ENCODE results near the gene LYRM4.
"Not testable (repeated sequence)": the region's sequence is repeated elsewhere in the genome, so short reads cannot be mapped to it uniquely, and the experiment has no call there.

LYRM4 gene

DNA sequence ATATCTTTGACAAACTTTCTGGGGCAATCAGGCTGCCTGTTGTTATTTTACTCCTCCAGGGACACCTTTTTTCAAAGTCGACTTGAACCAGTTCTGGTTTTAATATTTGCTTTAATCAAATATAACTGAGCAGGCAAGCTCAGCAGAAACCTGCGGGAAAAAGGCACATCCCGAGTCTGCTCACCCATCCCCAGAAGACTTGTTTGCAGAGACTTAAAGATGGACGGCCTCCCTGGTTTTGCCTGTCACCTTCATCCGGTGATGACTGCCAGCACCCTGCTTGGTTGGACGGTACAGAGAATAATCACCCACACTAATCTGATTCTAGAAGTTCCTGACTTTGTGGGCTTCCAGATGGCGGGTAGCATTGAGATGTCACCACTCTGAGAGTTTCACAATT, 138.8 kb downstream of the LYRM4 start:
- no peak for DNase-seq (ENCODE audit: low read depth)

DNA sequence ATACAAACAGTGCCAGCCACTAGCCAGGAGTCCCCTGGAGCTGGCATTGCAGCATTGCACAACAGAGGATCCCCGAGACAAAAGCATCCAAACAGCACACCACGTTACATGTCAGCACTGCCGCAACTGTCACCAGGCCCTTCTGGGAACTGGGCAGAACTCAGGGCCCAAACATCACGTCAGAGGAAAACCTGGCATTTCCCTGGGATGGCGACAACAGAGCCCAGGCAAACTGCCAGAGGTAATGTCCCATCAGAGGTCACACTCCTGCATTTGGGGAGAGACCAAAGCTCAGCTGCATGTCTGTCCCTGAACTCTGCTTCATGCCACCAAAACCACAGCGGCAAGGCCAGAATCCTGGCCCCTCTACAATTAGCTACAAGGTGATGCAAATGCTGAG, 139.3 kb downstream of the LYRM4 start:
- DNase-seq (ENCODE audit: low read depth) = no peak

DNA sequence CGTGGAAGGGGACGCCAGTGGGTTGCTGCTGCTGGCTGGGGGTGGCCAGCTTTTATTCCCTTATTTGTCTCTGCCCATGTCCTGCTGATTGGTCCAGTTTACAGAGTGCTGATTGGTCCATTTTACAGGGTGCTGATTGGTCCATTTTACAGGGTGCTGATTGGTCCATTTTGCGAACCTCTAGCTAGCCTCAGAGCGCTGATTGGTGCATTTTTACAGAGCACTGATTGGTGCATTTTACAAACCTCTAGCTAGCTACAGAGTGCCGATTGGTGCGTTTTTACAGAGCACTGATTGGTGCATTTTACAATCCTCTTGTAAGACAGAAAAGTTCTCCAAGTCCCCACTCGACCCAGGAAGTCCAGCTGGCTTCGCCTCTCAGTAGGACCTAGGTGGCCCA, 140.2 kb downstream of the LYRM4 start:
- not testable (repeated sequence) for DNase-seq (ENCODE audit: low read depth)

DNA sequence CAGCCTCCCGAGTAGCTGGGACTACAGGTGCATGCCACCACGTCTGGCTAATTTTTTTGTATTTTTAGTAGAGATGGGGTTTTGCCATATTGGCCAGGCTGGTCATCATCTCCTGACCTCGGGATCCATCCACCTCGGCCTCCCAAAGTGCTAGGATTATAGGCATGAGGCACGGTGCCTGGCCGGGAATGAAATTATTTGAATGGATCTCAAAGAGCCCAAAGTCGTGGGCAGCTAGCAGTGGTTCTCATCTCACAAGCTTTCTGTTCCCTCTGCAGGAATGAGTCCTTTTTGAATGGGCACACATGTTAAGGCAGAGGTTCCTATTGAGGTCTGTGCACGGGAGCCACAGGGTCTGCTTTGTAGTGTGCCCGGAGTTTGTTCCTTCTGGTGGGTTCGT, 140.7 kb downstream of the LYRM4 start:
- no peak for DNase-seq (ENCODE audit: low read depth)

DNA sequence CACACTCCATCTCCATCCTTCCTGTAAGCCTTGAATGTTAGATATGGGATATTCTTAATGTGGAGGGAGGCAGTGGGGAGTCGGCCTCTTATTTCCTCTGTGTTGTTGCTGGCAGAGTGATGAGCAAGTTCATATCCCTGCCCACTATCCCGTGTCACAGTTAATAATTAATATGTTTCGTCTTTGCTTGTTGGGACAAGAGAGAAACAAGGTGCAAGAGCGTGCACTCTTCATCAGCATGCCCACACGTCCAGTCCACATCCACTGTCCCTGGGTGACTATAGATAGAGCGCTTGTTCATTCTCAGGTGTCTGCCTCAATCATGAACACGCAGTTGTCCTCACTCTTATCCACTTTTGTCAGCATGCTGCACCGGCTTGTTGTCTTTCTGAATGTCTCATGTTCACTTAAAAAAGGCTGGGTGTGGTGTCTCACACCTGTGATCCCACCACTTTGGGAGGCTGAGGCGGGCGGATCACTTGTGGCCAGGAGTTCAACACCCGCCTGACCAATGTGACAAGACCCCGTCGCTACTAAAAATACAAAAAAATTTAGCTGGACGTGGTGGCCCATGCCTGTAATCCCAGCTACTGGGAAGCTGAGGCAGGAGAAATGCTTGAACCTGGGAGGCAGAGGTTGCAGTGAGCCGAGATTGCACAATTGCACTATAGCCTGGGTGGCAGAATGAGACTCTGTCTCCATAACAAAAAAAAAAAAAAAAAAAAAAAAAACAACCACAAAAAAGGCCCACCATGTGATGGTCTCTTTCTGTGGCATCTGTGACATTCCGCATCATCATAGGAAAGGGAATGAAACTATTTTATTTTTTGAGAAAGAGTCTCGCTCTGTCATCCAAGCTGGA, 141.4 kb downstream of the LYRM4 start:
- no peak for DNase-seq (ENCODE audit: low read depth)

DNA sequence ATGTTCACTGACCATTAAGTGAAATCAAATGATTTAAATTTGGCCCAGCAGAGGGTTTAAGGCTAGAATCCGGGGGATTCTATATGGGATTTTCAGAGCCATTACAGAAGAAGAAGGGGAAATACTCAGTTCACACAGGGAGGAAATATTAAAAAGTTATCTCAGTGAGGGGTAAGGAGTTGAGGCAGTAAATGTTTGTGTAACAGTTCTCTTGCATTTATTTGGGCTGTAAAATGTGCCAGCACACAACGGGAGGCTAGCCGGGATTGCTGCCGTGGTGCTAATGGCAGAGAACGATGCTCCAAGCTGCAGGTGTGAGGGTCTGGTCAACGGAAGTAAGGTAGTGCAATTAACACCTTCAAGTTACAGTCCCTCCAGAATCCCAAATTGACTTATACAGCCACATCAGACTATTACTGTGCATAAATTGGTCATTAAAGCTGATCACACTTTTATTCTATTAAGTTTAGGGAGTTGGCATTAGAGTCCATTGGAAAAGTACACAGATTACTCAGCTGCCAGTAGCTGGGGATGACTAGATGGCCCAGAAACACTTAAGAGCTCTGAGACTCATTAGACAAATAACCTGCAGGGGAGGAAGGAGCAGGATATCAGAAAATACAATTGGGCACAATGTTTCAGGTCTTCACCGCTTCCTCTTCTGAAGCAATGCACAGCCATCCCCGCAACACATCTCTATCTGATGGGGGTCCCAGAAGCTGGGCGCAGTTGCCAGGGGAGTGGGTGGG, 144.3 kb downstream of the LYRM4 start:
- DNase-seq (ENCODE audit: low read depth) = no peak

DNA sequence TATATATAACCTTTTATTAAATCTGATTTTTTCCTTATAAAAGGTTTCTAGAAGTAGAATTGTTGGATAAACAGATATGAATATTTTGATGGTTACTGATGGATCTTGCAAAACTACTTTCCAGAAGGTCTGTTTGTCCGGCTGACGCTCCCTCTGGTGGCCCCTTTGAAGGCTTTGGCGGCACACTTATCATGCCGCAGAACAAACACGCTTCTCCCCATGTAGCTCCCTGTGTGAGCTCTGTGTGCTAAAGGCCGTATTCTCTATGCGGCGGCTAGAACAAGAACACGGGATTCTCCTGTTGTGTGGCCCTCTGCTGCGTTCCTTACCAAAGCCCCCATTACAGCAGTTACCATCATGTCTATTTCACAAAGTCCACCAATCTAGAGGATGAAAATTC, 145.6 kb downstream of the LYRM4 start:
- DNase-seq (ENCODE audit: low read depth) = no peak

DNA sequence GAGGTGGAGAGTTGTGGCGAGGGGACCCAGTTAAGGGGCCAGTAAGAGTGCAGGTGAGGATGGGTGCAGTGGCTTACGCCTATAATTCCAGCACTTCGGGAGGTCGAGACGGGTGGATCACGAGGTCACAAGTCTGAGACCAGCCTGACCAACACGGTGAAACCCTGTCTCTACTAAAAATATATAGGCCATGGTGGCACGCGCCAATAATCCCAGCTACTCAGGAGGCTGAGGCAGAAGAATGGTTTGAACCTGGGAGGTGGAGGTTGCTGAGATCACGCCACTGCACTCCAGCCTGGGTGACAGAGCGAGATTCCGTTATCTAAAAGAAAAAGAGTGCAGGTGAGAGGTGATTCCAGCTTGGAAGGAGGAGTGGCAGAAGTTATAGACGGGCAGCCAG, 147.7 kb downstream of the LYRM4 start:
- DNase-seq (ENCODE audit: low read depth) = no peak

DNA sequence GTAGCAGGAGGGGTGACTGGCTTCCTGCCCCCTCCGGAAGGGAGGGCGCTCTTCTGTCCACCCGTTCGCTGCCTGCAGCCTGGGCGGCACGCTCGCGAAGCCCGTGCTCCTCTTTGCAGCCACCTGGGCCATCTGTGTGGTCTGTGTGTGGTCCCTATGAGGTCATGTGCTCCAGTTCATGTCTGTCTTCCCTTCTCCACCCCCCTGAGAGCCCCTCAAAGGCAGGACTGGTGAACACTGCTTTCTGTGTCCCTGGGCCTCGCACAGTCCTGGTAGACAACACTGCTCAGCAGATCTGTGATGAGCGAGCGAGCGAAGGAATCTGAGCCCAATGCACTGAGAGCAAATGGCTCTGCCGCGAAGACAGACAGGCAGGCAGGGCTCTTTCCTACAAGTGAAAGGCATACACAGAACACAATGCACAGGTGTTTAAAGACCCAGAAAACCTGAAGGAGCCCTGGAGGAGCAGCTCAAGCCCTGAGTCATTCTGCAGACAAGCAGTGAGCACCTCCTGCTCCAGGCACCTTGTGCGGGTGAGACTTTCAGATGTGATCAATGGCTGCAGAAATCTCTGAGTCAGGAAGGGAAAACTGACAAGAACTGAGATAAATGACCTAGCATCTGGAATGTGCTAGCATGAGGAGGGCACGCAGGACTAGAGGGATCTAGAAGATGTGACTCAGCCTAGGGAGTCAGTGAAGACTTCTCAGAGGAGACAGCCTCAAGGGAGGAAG, 148.5 kb downstream of the LYRM4 start:
- no peak for DNase-seq (ENCODE audit: low read depth)

DNA sequence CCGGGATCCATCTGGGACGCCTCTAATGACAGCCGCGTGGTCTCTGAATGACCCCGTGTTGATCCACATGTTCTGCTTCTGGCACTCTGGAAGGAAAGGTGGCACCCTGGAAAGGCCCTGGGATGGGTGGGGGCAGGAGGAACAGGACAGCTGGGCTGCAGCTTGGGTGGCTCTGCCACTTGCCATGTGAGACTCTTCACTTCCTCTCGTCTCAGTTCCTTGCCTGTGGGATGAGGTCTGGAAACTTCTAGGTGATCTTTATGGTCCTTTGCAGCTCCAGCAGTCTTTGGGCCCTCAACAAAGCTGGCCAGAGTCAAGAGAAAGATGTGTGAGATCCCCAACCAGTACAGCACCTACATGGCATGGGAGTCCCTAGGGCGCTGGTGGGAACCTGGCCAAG, 149.1 kb downstream of the LYRM4 start:
- no peak for DNase-seq (ENCODE audit: low read depth)

DNA sequence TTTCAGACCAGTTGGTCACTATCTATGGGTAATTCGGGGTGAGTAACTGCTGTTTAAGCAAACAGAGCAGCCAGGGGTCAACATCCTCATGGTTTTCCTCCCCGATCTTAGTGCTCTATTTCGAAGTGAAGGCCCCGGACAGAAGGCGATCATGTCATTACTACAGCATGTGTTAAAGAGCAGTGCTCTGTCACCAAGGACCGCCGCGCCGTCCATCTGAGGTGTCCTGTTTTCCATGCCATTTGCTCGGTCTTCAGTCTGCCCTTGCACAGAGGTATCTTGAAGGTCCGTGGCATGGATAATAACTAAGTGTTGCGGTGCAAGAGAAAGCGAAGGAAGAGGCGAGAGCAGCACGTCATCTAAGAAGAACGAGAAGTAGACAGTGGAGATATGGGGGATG, 150.5 kb downstream of the LYRM4 start:
- no peak for DNase-seq (ENCODE audit: low read depth)

DNA sequence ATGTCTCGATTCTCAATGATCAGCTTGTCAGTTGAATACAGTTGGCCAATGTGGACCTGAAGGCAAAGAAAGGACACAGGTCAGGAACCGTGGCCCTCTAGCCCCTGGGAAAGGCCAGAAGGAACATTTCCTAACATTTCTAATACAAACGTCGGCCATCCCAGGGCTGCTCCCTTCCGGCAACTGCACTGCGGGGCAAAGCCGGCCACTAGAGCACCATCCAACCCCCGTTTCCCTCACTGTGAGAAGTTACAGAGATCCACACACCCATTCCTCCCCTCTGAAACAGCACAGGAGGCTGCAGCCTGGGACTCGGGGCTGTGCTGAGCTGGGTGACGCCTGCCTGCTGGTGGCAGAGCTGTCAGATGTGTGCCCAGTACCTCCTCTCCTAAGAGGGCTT, 151.3 kb downstream of the LYRM4 start:
- DNase-seq (ENCODE audit: low read depth) = no peak

DNA sequence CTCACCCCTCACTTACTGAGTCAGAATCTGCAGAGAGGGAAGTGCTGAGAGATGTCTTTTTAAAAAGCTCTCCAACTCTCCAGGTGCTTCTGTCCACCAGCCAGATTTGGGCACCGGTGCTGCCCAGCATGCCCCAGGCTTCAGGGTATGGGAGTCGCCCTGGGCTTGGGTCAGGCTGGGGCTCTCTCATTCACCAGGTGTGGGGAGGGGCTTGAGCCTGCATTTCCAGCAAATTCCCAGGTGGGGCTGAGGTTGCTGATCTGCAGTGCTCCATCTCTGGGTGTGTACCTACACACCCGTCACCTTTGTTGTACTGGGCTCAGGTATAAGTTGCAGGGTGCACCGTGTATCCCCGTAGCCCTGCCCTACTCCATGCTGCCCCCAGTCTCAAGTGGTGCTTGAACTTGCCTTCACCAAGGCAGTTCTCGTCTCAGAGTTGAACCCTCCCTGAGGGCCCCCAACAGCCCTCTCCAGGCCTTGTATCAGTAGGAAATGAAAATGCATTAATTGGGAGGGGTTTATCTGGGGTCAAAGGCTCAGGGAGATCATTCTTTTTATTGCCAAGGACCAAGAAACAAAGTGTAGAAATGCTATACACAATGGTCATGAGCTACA, 152.1 kb downstream of the LYRM4 start:
- DNase-seq (ENCODE audit: low read depth) = no peak

DNA sequence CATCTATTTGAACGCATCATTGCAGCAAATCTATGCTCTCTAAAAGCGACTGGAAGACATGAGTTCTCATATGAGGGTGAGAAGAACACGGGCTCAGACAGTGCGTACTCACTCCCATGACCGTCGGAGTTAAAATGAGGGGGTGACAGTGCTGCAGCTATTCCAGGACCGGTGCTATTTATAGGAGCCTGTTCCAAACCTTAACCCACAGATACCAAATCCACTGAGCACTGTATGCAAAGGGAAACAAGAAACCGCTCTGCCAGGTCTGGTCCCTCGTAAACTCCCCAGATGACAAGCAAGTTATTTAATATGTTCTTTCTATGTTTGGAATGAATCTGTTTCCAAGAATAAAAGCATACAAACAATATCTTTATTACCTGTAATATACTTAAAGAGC, 152.7 kb downstream of the LYRM4 start:
- DNase-seq (ENCODE audit: low read depth) = no peak

DNA sequence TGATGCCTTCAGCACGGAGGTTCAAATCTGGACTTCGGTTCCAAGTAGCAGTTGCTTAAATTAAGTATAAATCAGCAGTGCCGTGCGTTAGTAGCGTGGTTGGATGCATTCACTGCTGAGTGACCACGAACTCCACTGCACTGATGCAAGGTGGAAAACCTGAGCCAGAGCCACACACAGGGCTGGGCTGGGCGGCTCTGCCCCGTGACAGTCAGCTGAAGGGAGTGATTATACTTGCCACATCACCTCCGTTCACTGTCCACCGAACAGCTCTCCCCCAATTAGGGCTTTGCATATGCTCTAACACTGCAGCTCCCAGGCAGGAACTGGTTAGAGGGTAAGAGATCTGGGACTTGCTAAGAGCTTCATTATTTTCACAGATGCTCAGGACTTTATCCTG, 153.4 kb downstream of the LYRM4 start:
- DNase-seq (ENCODE audit: low read depth) = no peak

DNA sequence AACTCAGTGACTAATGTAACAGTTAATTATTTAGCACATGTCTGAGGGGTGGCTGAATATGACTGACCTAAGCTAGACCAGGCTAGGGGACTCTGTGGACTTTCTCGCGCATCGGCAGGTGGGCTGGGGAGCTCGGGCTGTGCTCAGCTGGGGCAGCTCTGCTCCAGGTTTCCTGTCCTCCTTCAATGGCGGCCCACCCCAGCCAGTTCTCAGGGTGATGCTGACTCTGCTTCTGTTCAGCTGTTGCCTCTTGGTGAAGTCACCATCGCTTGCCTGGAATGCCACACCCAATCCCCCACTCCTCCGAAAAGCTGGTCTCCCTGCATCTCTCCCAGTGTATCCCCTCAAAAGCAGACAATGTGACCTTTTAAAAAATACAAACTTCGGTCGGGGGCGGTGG, 155.6 kb downstream of the LYRM4 start:
- DNase-seq (ENCODE audit: low read depth) = no peak

DNA sequence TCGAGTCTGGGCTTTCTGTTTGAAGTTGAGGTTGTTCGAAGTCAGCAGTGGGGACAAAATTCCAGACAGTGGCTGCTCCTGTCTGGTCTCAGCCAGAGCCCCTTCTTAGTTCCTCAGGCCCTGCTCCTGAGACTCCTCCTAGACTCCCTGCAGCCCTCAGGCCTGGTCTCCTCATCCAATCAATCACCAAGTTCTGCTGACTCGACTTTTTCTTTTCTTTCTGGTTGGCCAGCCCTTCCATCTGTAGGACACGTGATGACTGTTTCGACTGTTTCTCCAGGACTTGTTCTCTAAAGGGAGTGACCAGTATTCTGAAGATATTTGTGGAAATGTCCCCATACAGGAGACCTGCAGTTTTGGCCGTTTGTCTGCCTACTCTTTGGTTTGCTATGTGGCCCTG, 156.1 kb downstream of the LYRM4 start:
- no peak for DNase-seq (ENCODE audit: low read depth)

DNA sequence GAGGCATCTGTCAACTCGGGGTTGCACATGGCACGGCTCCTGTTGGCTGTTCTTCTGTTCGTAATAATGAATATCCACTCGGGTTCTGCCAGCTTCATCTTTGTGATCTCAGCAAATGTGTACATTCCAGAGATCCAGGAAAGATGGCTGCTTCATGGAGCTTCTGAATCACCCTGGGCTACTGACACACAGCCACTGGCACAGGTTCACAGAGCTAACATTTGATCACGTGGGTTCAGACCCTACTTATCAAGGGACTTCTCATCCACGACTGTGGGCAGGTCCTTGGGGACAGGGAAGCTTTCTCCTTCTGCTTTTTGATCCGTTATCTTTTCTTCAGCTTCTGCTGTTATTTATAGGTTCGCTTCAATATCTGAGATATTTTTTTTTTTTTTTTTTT, 157.5 kb downstream of the LYRM4 start:
- DNase-seq (ENCODE audit: low read depth) = no peak

DNA sequence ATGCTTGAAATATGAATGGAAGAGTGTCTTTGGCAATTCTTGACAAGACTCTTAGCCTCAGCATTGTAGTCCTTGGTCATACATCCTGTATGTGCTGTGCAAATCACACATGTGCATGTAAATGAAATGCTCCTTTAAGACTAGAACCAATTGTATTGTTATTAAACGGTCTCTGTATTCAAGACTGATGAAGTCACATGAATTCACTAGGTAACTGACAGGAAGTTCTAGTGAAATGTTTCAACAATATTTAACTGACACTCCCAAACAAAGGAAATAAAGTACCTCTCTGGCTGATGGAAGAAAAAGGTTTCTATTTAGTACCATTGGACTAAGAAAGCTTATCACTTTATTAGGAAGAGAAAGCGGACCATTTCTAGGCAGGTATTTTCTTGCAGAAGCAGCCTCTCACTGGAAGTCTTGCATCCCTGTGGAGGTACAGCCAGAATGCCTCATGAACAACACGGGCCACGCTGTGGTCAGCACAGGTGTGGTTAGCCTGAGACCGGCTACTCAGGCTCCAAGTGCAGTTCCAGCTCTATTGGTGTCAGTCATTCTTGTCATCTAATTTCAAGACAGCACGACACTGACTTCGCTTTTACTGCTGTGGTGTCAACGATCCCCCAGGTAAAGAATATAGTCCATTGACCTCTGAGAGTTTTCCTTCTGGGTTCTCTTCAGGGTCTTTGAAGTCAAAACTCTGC, 158.3 kb downstream of the LYRM4 start:
- DNase-seq (ENCODE audit: low read depth) = no peak

DNA sequence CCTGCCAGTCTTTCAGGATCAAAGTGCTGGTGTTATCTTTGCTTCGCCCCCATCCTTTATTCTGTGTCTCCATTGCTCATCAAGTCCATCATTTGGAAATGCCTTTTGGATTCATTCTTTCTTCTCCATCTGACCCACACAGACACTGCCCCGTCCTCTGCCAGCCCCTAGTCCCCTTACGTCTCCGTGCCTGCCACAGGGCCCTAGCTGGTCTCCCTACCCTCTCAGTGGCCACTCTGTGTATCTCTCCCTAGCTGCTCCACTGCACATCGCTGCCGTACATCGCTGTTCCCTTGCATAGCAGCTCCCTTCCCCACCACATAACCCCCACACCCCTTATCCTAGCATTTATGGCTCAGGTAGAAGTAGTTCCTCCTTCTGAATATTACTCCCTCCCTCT, 159.9 kb downstream of the LYRM4 start:
- DNase-seq (ENCODE audit: low read depth) = no peak

DNA sequence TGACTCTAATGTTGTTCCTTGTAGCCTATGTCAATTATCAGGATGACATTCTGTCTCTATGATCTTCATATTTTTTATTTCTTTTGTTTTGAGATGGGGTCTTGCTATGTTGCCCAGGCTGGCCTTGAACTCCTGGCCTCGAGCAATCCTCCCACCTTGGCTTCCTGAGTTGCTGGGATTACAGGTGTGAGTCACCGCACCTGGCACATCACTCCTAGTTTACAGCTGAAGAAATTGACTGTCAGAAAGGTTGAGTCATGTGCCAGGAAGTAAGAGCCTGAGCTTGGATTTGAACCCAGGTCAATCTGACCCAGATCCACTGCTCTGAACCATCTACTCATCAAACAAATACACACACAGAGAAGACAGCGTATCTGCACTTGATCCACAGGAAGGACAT, 161.2 kb downstream of the LYRM4 start:
- DNase-seq (ENCODE audit: low read depth) = no peak

Data from HS-27A (cell line).